GM23338 (cell line): ENCODE data around the gene RHOT1. TPM values are rescaled to one million over a fixed set of nuclear protein-coding genes. Genes with fewer than 3 reads are reported as not detected.

Experiments
- ATAC-seq: fragments of 200-7000 bp; cut with Tn5 transposase; 3 replicates; pipeline ENCODE4 v1.9.1; 2020
- DNase-seq: peaks from one replicate; pipeline ENCODE4 v3.0.0-alpha.2; 2015; ENCODE audit warnings: low spot score
- H2AFZ ChIP-seq: fragments of 200-600 bp; sonication (generic); 2 replicates; pipeline ENCODE4 v1.8.0; 2016; ENCODE audit warnings: antibody characterized with exemption, mild to moderate bottlenecking, moderate library complexity
- H3F3A ChIP-seq: fragments of 200-600 bp; sonication (generic); replicated peaks from 2 replicates; pipeline ENCODE4 v1.8.0; 2017; ENCODE audit warnings: antibody characterized with exemption, mixed run types, low read depth
- H3K27ac ChIP-seq: fragments of 200-600 bp; sonication (generic); 2 replicates; pipeline ENCODE4 v1.6.1; 2016; ENCODE audit warnings: low read depth
- H3K27me3 ChIP-seq: fragments of 200-600 bp; sonication (generic); 2 replicates; pipeline ENCODE4 v1.8.0; 2016; ENCODE audit warnings: mild to moderate bottlenecking, mixed run types, moderate library complexity; ENCODE audit not compliant: insufficient read depth
- H3K36me3 ChIP-seq: fragments of 200-600 bp; sonication (generic); 2 replicates; pipeline ENCODE4 v1.8.0; 2016; ENCODE audit warnings: mild to moderate bottlenecking; ENCODE audit not compliant: insufficient read depth
- H3K4me1 ChIP-seq: fragments of 200-600 bp; sonication (generic); 2 replicates; pipeline ENCODE4 v1.8.0; 2016; ENCODE audit warnings: mild to moderate bottlenecking, moderate library complexity; ENCODE audit not compliant: insufficient read depth
- H3K4me2 ChIP-seq: fragments of 200-600 bp; sonication (generic); 2 replicates; pipeline ENCODE4 v1.7.1; 2017; ENCODE audit warnings: mixed run types
- H3K4me3 ChIP-seq: fragments of 200-600 bp; sonication (generic); 2 replicates; pipeline ENCODE4 v1.6.1; 2016; ENCODE audit warnings: mixed run types
- H3K79me2 ChIP-seq: fragments of 200-600 bp; sonication (generic); replicated peaks from 2 replicates; pipeline ENCODE4 v1.8.0; 2017; ENCODE audit warnings: mild to moderate bottlenecking; ENCODE audit not compliant: insufficient read depth
- H3K9me2 ChIP-seq: fragments of 200-600 bp; sonication (generic); 2 replicates; pipeline ENCODE4 v1.8.0; 2017; ENCODE audit not compliant: insufficient read depth
- H4K20me1 ChIP-seq: fragments of 200-600 bp; sonication (generic); replicated peaks from 2 replicates; pipeline ENCODE4 v1.8.0; 2017; ENCODE audit warnings: mild to moderate bottlenecking; ENCODE audit not compliant: insufficient read depth
- H3K27ac Mint-ChIP-seq: 2 replicates; pipeline ENCODE4 v1.8.0; 2020; ENCODE audit warnings: inconsistent platforms, mild to moderate bottlenecking, moderate library complexity, mixed read lengths
- H3K27me3 Mint-ChIP-seq: 3 replicates; pipeline ENCODE4 v1.8.0; 2022; ENCODE audit warnings: low read depth, mild to moderate bottlenecking, moderate library complexity, mixed read lengths, inconsistent platforms; ENCODE audit not compliant: insufficient read depth, poor library complexity
- H3K36me3 Mint-ChIP-seq: 3 replicates; pipeline ENCODE4 v1.8.0; 2021; ENCODE audit warnings: low read depth, mild to moderate bottlenecking, inconsistent platforms, moderate library complexity, mixed read lengths
- H3K4me1 Mint-ChIP-seq: 3 replicates; pipeline ENCODE4 v1.8.0; 2020; ENCODE audit warnings: mild to moderate bottlenecking, inconsistent platforms, mixed read lengths
- H3K4me3 Mint-ChIP-seq: 3 replicates; pipeline ENCODE4 v1.8.0; 2021; ENCODE audit warnings: moderate library complexity, mild to moderate bottlenecking, inconsistent platforms, mixed read lengths
- H3K9me3 Mint-ChIP-seq: 3 replicates; pipeline ENCODE4 v1.8.0; 2020; ENCODE audit warnings: moderate library complexity, mild to moderate bottlenecking, inconsistent platforms, mixed read lengths
- CREB1 ChIP-seq: fragments of 250-450 bp; sonication (Bioruptor Pico); IDR thresholded peaks from 2 replicates; pipeline ENCODE4 v1.5.0; 2020; ENCODE audit warnings: low read depth, mild to moderate bottlenecking, moderate library complexity
- EZH2 ChIP-seq: fragments of 200-600 bp; sonication (generic); IDR thresholded peaks from one replicate; pipeline ENCODE4 v1.8.0; 2017; ENCODE audit warnings: antibody characterized with exemption, mild to moderate bottlenecking, low read depth; ENCODE audit not compliant: unreplicated experiment
- JUNB ChIP-seq: IDR thresholded peaks from one replicate; pipeline ENCODE4 v1.6.1; 2016; ENCODE audit warnings: antibody characterized with exemption; ENCODE audit not compliant: unreplicated experiment
- NANOG ChIP-seq: IDR thresholded peaks from 2 replicates; pipeline ENCODE4 v1.6.1; 2016; ENCODE audit warnings: antibody characterized with exemption, borderline replicate concordance
- REST ChIP-seq: IDR thresholded peaks from one replicate; pipeline ENCODE4 v1.6.1; 2018; ENCODE audit warnings: antibody characterized with exemption; ENCODE audit not compliant: unreplicated experiment
- STAT1 ChIP-seq: IDR thresholded peaks from one replicate; pipeline ENCODE4 v1.6.1; 2016; ENCODE audit warnings: antibody characterized with exemption; ENCODE audit not compliant: unreplicated experiment
- polyA plus RNA-seq: library from polyadenylated mRNA; unstranded; fragments of >200 nt; fragmentation: Nextera tagmentation; extraction: Ambion mirVana; gene quantifications from 2 replicates; pipeline ENCODE4 v1.2.1, GENCODE V29; 2016
- total RNA-seq: library from RNA; depleted of rRNA; stranded (reverse); fragments of >200 nt; shearing (Covaris generic); gene quantifications from 2 replicates; pipeline ENCODE4 v1.2.3, GENCODE V29; 2014
- TF ChIP-seq, protein P1 (sequence below), 2 experiments: fragments of 200-600 bp in 1 of 2; sonication (generic) in 1 of 2; conservative IDR thresholded peaks; 2 replicates each; pipeline versions ENCODE4 v1.5.1 to v1.6.1; 2016 to 2017; ENCODE audit warnings: antibody characterized with exemption in 2 of 2, low read depth in 2 of 2, mild to moderate bottlenecking in 2 of 2, moderate library complexity in 1 of 2

Gene RHOT1
- total and polyA plus RNA-seq, 2 experiments from 2014 or later: 40.8 to 53.5 TPM

- no peak for TF ChIP-seq REST
- TF ChIP-seq, protein P1, sequence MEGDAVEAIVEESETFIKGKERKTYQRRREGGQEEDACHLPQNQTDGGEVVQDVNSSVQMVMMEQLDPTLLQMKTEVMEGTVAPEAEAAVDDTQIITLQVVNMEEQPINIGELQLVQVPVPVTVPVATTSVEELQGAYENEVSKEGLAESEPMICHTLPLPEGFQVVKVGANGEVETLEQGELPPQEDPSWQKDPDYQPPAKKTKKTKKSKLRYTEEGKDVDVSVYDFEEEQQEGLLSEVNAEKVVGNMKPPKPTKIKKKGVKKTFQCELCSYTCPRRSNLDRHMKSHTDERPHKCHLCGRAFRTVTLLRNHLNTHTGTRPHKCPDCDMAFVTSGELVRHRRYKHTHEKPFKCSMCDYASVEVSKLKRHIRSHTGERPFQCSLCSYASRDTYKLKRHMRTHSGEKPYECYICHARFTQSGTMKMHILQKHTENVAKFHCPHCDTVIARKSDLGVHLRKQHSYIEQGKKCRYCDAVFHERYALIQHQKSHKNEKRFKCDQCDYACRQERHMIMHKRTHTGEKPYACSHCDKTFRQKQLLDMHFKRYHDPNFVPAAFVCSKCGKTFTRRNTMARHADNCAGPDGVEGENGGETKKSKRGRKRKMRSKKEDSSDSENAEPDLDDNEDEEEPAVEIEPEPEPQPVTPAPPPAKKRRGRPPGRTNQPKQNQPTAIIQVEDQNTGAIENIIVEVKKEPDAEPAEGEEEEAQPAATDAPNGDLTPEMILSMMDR (conservative IDR thresholded peaks at IDR 0.05; ENCODE audit: low read depth in 2 of 2): no peak
- TF ChIP-seq JUNB: no peak
- no peak for TF ChIP-seq CREB1 (CRISPR knock-in tag)
- TF ChIP-seq EZH2: no peak
- TF ChIP-seq STAT1: no peak
Measured at GRCh38 chr17:32239456-32239855, 97.2 kb downstream of the RHOT1 start (continued).

DNA sequence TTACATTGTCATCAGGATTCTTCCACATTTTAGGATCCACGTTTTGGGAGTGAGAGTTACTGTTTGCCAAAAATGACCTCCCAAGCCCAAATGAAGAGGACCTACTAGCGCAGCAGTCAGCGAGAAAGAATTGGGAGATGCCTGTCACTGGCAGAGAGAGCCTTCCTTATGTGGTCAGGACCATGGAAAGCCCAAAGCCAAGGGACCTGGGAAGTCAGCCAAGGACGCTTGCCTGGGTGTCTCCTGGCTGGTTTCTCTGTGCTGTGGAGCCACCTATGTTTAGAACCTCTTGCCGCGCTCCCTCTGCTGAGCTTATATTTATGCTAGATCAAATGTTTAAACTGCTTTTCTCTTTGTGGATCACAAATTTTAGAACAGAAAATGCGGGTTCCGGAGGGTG, 98.4 kb downstream of the RHOT1 start:
- H3K9me2 ChIP-seq: no peaks in the 10 kb centered on the region
- Mint-ChIP-seq H3K4me1 (peaks cover 14% of the 10 kb centered on the region), H3K4me3 (no peak overlapping the region), H3K9me3 (no peaks in the 10 kb centered on the region; the same call in 2 of the 3 replicates), H3K27me3 (peaks cover 3% of the 10 kb centered on the region), H3K27ac (no peak overlapping the region), H3K36me3 (no peaks in the 10 kb centered on the region)
- DNase-seq (peak; percentile 64), ATAC-seq (peak; percentile 91)
- no peaks in the 10 kb centered on the region for H3K27me3 ChIP-seq
- H3K36me3 ChIP-seq: no peaks in the 10 kb centered on the region
- no peak overlapping the region for H3K4me3 ChIP-seq
- no peaks in the 10 kb centered on the region for H4K20me1 ChIP-seq
- no peak overlapping the region for H3K27ac ChIP-seq
- H3K4me1 ChIP-seq: 0 out of 2 replicates have a peak, but pooled peaks cover 4% of the 10 kb centered on the region
- no peaks in the 10 kb centered on the region; the same call in 1 of the 2 replicates for H3F3A ChIP-seq
- H2AFZ ChIP-seq: no peak overlapping the region
- no peaks in the 10 kb centered on the region for H3K79me2 ChIP-seq
- no peak overlapping the region for H3K4me2 ChIP-seq
- TF ChIP-seq, protein P1 (conservative IDR thresholded peaks at IDR 0.05; ENCODE audit: low read depth in 2 of 2): peak; percentile 17 to 45; a peak in 2 of 4 replicates
- TF ChIP-seq NANOG: no peak
- peak; percentile 64 for TF ChIP-seq REST
